Mononuclear cell (primary cell): ENCODE data around the gene TRIM24. TPM values are rescaled to one million over a fixed set of nuclear protein-coding genes. Genes with fewer than 3 reads are reported as not detected.

Source experiments
- H3K27me3 ChIP-seq: 2 replicates; pipeline ENCODE4 v1.6.0; 2011; ENCODE audit warnings: low read length, control low read depth; ENCODE audit not compliant: insufficient read depth
- H3K4me1 ChIP-seq: 2 replicates; pipeline ENCODE4 v1.5.1; 2011; ENCODE audit warnings: mild to moderate bottlenecking, low read length, control low read depth; ENCODE audit not compliant: insufficient read depth
- H3K4me3 ChIP-seq: 2 replicates; pipeline ENCODE4 v1.5.1; 2011; ENCODE audit warnings: mild to moderate bottlenecking, low read length, moderate library complexity
- H3K9me3 ChIP-seq: 2 replicates; pipeline ENCODE4 v1.5.1; 2011; ENCODE audit warnings: low read depth, mild to moderate bottlenecking, control low read depth, low read length
- total RNA-seq: library from RNA; depleted of rRNA; stranded (reverse); fragments of >200 nt; gene quantifications from one replicate; pipeline ENCODE4 v1.2.3, GENCODE V29; 2012

Gene TRIM24
- total RNA-seq, 1 donor, result 10.7 TPM

DNA sequence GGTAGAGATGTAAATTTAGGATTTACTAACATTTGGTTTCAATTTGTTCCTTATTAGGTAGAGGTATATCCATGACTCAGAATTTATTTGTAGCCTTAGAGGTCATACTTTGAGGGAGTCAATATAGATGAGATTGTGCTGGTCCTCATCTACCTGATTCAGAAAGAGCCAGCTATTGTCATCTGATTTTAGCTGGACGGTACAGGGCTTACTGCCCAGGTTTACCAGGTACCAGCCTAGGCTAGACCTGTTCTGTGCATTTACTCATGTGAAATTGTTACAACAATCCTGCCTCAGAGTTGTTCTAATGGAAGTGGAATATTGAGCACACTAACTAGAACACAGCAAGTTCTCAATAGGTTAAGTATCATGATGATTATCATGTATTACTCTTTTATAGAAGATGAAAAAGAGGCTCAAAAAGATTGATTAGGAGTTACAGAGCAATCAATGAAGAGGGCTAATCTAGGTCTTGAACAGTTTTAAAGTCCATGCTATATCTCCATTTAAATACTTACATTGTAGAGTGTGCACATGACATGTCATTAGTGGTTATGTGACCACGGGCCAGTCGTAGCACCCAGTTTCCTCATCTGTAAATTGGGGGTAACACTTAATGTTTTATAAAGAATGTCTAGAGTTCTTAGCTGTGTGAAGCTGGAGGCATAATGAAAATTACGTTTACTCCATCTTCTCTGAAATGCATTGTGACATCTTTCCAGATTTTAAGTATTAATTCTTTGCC, 42.1 kb downstream of the TRIM24 start:
- no peak overlapping the region for H3K4me3 ChIP-seq
- no peaks in the 10 kb centered on the region for H3K27me3 ChIP-seq
- H3K9me3 ChIP-seq, result no peaks in the 10 kb centered on the region
- H3K4me1 ChIP-seq, result no peaks in the 10 kb centered on the region

DNA sequence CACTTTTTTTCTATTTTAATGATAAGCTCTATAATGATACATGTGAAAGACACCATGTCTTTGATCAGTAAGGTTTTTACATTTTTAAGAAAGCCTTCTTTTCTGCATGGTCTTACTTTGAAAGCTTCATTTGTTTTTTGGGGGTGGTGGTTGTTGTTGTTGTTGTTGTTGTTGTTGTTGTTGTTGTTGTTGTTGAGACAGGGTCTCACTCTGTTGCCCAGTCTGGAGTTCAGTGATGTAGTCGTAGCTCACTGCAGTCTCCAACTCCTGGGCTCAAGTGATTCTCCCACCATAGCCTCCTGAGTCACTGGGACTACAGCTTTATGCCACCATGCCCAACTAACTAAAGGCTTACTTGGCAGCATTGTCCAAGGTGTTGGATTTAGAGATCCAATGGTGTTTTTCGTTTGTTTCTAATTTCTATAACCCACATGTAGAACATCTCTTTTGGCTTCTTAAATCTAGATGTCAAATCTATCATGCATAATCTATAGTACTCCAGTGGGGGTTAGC, 45.4 kb downstream of the TRIM24 start:
- H3K9me3 ChIP-seq, result no peaks in the 10 kb centered on the region
- H3K4me1 ChIP-seq, result no peaks in the 10 kb centered on the region
- no peaks in the 10 kb centered on the region for H3K27me3 ChIP-seq
- H3K4me3 ChIP-seq, result no peak overlapping the region

DNA sequence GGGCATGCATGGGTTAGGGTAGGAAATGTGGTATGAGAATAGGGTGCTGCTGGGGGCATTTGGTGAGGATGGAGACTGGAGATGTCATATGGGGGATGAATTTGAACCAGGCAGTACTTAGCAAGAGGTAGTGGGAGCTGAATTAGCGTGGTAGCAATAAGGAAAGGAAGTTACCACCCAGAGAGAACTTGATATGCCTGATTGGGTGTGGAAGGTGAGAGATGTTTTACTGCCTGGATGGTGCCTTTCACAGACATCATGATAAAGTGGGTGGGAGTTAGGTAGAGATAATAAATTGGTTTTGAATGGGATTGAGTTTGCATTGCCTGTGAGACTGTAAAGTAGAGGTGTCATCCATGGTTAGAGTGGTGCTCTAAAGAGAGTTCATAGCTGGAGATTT, 46.7 kb downstream of the TRIM24 start:
- no peak overlapping the region for H3K4me3 ChIP-seq
- no peaks in the 10 kb centered on the region for H3K9me3 ChIP-seq
- no peaks in the 10 kb centered on the region for H3K27me3 ChIP-seq
- no peaks in the 10 kb centered on the region for H3K4me1 ChIP-seq

DNA sequence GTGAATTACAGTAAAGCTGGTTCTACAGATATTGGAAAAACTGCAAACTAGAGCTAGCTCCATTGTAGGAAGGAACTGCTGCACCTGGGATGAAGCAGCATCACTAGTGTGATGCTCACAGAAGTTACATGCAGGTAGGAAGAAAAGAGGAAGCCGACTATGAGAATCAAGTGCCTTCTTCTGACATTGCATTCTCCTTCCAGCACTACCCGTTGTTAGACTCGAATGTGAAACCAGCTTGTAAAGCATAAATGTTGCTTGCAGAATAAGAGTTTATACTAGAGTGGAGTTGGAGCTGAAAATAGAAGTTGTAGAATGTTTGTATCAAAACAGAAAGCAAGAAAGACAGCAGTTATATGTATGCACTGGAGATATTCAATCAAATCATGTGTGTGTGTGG, 49.9 kb downstream of the TRIM24 start:
- H3K4me3 ChIP-seq, result no peak overlapping the region
- no peaks in the 10 kb centered on the region for H3K4me1 ChIP-seq
- no peaks in the 10 kb centered on the region for H3K9me3 ChIP-seq
- H3K27me3 ChIP-seq, result no peaks in the 10 kb centered on the region

DNA sequence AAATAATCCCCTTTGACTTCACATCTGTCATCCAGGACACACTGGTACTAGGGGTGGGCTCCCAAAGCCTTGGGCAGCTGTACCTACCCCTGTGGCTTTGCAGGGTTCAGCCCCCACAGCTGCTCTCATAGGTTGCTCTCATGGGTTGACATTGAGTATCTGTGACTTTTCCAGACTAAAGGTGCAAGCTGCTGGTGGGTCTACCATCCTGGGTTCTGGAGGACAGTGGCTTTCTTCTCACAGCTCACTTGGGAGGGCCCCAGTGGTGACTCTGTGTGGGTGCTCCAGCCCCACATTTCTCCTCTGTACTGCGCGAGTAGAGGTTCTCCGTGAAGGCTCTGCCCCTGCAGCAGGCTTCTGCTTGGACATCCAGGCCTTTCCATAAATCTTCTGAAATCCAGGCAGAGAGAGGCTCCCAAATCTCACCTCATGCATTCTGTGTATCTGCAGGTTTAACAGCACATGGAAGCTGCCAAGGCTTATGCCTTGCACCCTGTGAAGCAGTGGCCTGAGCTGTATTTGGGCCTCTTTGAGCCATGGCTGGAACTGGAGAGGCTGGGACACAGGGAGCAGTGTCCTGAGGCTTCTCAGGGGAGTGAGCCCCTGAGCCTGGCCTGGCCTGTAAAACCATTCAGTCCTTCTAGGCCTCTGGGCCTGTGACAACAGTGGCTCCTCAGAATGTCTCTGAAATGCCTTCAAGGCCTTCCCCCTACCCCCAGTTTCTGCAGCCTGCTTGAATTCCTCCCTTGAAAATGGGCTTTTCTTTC, 52.2 kb downstream of the TRIM24 start:
- H3K9me3 ChIP-seq, result no peaks in the 10 kb centered on the region
- no peaks in the 10 kb centered on the region for H3K4me1 ChIP-seq

DNA sequence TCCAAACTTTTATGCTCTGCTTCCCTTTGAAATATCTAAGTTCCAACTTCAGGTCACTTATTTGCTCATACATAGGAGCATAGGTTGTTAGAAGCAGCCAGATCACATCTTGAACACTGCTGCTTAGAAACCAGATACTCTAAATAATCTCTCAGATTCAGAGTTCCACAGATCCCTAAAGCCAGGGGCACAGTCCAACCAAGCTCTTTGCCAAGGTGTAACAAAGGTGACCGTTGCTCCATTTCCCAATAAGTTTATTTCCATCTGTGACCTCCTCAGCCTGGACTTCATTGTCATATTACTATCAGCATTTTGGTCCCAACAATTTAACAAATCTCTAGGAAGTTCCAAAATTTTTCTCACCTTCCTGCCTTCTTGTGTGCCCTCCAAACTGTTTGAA, 52.8 kb downstream of the TRIM24 start:
- H3K4me1 ChIP-seq, result no peaks in the 10 kb centered on the region

More for the DNA sequence above, 52.2 kb downstream of the TRIM24 start:
- Histone ChIP-seq H3K4me3 (no peak overlapping the region), H3K27me3 (no peaks in the 10 kb centered on the region)

DNA sequence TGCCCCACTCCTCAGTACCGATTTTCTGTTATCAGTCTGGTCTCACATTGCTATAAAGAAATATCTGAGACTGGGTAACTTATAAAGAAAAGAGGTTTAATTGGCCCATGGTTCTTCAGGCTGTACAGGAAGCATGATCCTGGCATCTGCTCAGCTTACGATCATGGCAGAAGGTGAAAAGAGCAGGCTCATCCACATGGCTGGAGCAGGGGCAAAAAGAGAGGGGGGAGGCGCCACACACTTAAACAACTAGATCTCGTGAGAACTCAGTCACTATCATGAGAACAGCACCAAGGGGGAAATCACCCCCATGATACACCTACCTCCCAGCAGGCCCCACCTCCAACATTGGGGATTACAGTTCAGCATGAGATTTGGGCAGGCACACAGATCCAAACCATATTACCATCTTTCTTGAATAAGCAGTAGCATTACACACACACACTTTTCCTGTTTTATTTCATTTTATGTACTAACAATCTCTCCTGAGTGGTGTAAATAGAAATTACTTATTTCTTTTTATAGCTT, 53.3 kb downstream of the TRIM24 start:
- Histone ChIP-seq H3K4me1 (no peaks in the 10 kb centered on the region), H3K4me3 (no peak overlapping the region), H3K9me3 (no peaks in the 10 kb centered on the region)

More for the DNA sequence above, 52.8 kb downstream of the TRIM24 start:
- no peaks in the 10 kb centered on the region for H3K27me3 ChIP-seq
- H3K4me3 ChIP-seq, result no peak overlapping the region
- H3K9me3 ChIP-seq, result no peaks in the 10 kb centered on the region

DNA sequence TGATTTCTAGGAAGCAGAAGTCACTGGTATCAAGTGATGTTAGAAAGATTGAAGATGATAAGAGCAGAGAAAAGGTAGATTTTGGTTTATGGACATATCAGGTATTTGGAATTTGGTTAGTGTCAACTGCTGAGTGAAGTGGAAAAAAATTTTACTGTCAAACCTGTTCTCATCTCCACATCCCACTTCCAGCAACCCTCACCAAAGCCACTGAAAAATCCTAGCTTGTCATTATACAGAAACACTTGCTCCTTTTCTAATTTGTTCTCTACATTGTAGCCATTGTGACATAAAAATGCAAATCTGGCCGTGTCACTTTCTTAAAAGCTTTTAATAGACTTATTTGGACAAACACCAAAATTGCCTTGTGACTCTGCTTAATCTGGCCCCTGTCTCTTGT, 54.0 kb downstream of the TRIM24 start:
- Histone ChIP-seq H3K4me3 (no peak overlapping the region), H3K4me1 (no peaks in the 10 kb centered on the region), H3K27me3 (no peaks in the 10 kb centered on the region), H3K9me3 (no peaks in the 10 kb centered on the region)

More for the DNA sequence above, 53.3 kb downstream of the TRIM24 start:
- no peaks in the 10 kb centered on the region for H3K27me3 ChIP-seq

DNA sequence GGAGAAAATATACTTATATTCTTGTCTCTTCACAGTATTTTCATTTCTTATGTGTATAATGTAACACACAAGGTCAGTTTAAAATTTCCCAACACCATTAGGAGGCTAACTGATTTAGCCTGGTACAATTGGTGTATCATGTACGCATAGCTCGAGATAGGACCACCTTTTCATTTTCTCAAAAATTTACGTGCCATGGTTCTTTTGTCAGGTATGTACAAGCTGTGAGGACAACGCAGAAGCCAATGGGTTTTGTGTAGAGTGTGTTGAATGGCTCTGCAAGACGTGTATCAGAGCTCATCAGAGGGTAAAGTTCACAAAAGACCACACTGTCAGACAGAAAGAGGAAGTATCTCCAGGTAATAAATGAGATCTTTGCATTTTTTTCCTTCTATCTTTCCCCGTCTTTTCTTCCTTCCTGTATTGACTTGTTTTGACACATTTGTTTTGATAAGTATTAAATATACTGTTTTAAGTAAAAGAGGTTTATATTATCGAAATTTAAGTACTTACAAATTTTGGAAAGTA, 55.0 kb downstream of the TRIM24 start:
- Histone ChIP-seq H3K27me3 (no peaks in the 10 kb centered on the region), H3K9me3 (no peaks in the 10 kb centered on the region), H3K4me1 (no peaks in the 10 kb centered on the region), H3K4me3 (no peak overlapping the region)

DNA sequence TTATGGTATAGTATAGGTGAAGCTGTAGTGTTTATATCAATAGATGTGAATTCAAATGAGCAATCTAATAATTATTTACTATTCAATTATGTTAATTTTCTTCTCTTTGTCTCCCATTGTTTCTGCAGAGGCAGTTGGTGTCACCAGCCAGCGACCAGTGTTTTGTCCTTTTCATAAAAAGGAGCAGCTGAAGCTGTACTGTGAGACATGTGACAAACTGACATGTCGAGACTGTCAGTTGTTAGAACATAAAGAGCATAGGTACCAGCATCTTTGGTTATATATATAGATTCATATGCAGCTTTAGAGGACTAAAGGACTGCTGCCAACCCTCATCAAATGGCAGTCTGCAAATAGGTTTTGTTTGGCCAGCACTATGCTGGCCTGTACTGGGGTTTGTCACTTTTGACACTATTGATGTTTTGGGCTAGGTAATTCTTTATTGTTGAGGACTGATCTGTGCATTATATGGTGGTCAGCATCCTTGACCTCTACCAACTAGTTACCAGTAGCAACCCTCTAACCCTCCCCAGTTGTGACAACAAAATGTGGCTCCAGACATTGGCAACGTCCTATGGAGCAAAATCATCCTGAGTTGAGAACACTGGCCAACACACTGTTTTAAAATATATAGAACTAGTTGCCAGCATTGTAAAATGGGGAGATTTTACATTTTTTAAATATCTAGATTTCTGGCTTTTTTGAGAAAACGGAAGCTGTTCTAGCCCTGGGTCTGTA, 59.2 kb downstream of the TRIM24 start:
- H3K9me3 ChIP-seq, result no peaks in the 10 kb centered on the region

DNA sequence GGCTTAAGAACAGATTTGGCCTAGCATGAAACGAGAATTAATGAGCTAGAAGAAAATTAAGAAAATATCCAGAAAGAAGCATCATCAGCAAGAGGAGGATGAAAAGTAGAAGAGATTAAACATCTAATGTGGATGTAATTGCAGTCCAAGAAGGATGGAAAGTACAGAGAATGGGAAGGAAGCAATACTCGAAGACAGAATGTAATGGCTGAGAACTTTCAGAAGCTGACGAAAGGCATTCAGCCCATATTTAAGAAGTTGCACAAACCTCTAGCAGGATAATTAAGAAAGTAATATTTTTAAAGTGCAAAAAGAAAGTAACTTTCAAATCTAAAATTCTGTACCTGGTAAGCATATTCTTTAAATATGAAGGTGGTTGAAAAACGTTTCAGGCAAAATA, 60.7 kb downstream of the TRIM24 start:
- Histone ChIP-seq H3K4me3 (no peak overlapping the region), H3K4me1 (no peaks in the 10 kb centered on the region), H3K9me3 (peaks cover 7% of the 10 kb centered on the region), H3K27me3 (no peaks in the 10 kb centered on the region)

More for the DNA sequence above, 59.2 kb downstream of the TRIM24 start:
- Histone ChIP-seq H3K4me1 (no peaks in the 10 kb centered on the region), H3K4me3 (no peak overlapping the region), H3K27me3 (no peaks in the 10 kb centered on the region)

DNA sequence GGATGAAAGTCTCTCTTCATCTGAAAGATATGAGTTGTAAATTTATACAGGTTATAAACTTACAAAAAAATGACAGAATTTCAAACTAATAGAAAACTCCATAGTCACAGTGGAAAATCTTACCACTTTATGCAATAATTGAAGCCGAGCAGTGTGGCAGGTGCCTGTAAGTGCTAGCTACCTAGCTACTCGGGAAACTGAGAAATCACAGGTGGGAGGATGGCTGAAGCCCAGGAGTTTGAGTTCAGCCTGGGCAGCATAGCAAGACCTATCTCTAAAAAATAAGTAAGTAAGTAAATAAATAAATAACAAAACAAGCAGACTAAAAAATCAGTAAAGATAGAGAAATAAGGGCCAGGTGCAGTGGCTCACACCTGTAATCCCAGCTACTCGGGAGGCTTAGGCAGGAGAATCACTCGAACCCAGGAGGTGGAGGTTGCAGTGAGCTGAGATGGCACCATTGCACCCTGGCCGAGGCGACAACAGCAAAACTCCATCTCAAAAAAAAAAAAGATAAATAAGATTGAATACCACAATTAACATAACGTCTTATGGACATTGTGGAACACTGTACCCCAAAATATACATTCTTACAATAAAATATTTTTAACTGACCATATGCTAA, 61.9 kb downstream of the TRIM24 start:
- no peaks in the 10 kb centered on the region for H3K27me3 ChIP-seq
- H3K9me3 ChIP-seq, result peaks cover 19% of the 10 kb centered on the region
- H3K4me3 ChIP-seq, result no peak overlapping the region
- H3K4me1 ChIP-seq, result no peaks in the 10 kb centered on the region

DNA sequence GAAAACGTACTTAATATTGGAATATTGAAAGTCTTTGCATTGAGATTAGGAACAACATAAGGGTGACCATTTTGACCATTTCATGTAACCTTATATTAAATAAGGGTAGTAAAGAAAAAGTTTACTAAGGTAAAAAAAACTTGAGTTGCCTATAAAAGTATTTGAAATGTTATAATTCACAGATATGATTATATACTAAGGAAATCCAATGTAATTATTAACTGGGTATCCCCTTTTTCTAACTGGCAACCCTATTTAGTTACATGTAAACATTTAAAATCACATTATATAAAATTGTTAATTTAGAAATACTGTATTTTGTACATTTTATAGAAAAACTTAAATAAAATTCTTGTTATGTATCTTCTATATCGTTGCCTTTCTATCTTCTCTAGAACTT, 64.2 kb downstream of the TRIM24 start:
- no peaks in the 10 kb centered on the region for H3K27me3 ChIP-seq

DNA sequence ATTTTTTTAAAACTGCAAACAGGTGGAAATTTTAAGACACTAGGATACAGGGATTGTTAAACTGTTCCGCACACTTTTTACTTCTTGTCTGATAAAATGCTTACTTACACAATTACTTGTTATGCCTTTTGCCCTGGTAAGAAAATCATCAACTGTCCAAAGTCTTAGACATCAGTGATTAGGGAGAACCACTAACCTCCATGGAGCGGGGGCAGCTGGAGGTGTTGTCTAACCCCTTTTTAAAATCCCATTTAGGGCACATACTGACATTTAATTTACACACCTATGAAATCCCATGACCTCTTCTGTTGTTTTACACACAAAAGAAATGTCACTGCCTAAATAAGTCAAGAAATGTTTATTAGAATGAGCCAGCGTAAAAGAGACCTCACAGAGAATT, 65.7 kb downstream of the TRIM24 start:
- H3K9me3 ChIP-seq, result peaks cover 44% of the 10 kb centered on the region
- H3K4me3 ChIP-seq, result no peak overlapping the region
- no peaks in the 10 kb centered on the region for H3K4me1 ChIP-seq
- H3K27me3 ChIP-seq, result no peaks in the 10 kb centered on the region

More for the DNA sequence above, 64.2 kb downstream of the TRIM24 start:
- Histone ChIP-seq H3K4me3 (no peak overlapping the region), H3K4me1 (no peaks in the 10 kb centered on the region), H3K9me3 (peaks cover 40% of the 10 kb centered on the region)
